IMR-90 (cell line): Measurements from ENCODE around the gene CMC2. TPM values are rescaled to one million over a fixed set of nuclear protein-coding genes. Genes with fewer than 3 reads are reported as not detected.

ENCODE experiments used
- ATAC-seq: fragments of 200-7000 bp; cut with Tn5 transposase; 2 replicates; pipeline ENCODE4 v1.9.1; 2020; ENCODE audit warnings: low read depth, mild to moderate bottlenecking, moderate library complexity
- BruUV-seq: library from RNA; stranded (reverse); fragments of 400-500 nt; replicated peaks from 2 replicates; lab custom pipeline; 2021; lab: Mats Ljungman, UMichigan
- CTCF ChIA-PET: fragments of 300-600 bp; formaldehyde crosslinking; extraction: SDS; loops from one replicate; lab custom pipeline; 2021; ENCODE audit warnings: antibody characterized with exemption; lab: Yijun Ruan, JAX
- POLR2A ChIA-PET: fragments of 300-600 bp; sonication (Branson Sonifier 250); formaldehyde crosslinking; loops from one replicate; lab custom pipeline; 2022; ENCODE audit warnings: antibody characterized with exemption; ENCODE audit not compliant: unreplicated experiment; lab: Charles Lee
- DNase-seq: peaks from one replicate; pipeline ENCODE4 v3.0.0; 2013
- H2AFZ ChIP-seq: replicated peaks from 2 replicates; pipeline ENCODE3; 2013; ENCODE audit warnings: low read length, mild to moderate bottlenecking; ENCODE audit not compliant: poor library complexity
- H2AK5ac ChIP-seq: 2 replicates; pipeline ENCODE4 v1.6.1; 2013; ENCODE audit warnings: low read depth, low read length, inconsistent platforms
- H2AK9ac ChIP-seq: replicated peaks from 2 replicates; pipeline ENCODE3; 2013; ENCODE audit warnings: mild to moderate bottlenecking, low read depth, low read length, moderate library complexity; ENCODE audit not compliant: poor library complexity
- H2BK120ac ChIP-seq: 2 replicates; pipeline ENCODE4 v1.6.1; 2013; ENCODE audit warnings: low read depth, low read length, inconsistent platforms
- H2BK15ac ChIP-seq: 3 replicates; pipeline ENCODE4 v1.6.1; 2013; ENCODE audit warnings: low read depth, low read length, inconsistent platforms
- H2BK20ac ChIP-seq: 2 replicates; pipeline ENCODE4 v1.6.1; 2013; ENCODE audit warnings: low read depth, mild to moderate bottlenecking, inconsistent platforms, low read length, moderate library complexity
- H2BK5ac ChIP-seq: 2 replicates; pipeline ENCODE4 v1.6.1; 2013; ENCODE audit warnings: mild to moderate bottlenecking, low read depth, low read length, inconsistent platforms; ENCODE audit not compliant: poor library complexity, severe bottlenecking
- H3K14ac ChIP-seq: replicated peaks from 2 replicates; pipeline ENCODE4 v1.6.1; 2013; ENCODE audit warnings: low read depth, low read length, inconsistent platforms
- H3K18ac ChIP-seq: 2 replicates; pipeline ENCODE4 v1.6.1; 2013; ENCODE audit warnings: low read depth, low read length, control low read depth
- H3K23ac ChIP-seq: 2 replicates; pipeline ENCODE4 v1.6.1; 2013; ENCODE audit warnings: low read depth, low read length, inconsistent platforms
- H3K27ac ChIP-seq: 2 replicates; pipeline ENCODE4 v1.5.1; 2013; ENCODE audit warnings: mild to moderate bottlenecking, control low read depth, low read length; ENCODE audit not compliant: insufficient read depth
- H3K27me3 ChIP-seq: 2 replicates; pipeline ENCODE4 v1.6.1; 2013; ENCODE audit warnings: low read length; ENCODE audit not compliant: control insufficient read depth, insufficient read depth
- H3K36me3 ChIP-seq: 2 replicates; pipeline ENCODE4 v1.6.1; 2013; ENCODE audit warnings: low read length, mixed read lengths; ENCODE audit not compliant: control insufficient read depth, insufficient read depth
- H3K4ac ChIP-seq: 2 replicates; pipeline ENCODE4 v1.6.1; 2013; ENCODE audit warnings: low read depth, low read length, inconsistent platforms
- H3K4me1 ChIP-seq: 2 replicates; pipeline ENCODE4 v1.6.1; 2013; ENCODE audit warnings: low read length, mixed read lengths; ENCODE audit not compliant: control insufficient read depth, insufficient read depth
- H3K4me2 ChIP-seq: 2 replicates; pipeline ENCODE4 v1.6.1; 2013; ENCODE audit warnings: low read depth, mild to moderate bottlenecking, control low read depth, low read length, moderate library complexity
- H3K4me3 ChIP-seq: 2 replicates; pipeline ENCODE4 v1.5.1; 2013; ENCODE audit warnings: low read depth, mild to moderate bottlenecking, control low read depth, low read length, moderate library complexity; ENCODE audit not compliant: insufficient read depth
- H3K56ac ChIP-seq: 2 replicates; pipeline ENCODE4 v1.6.1; 2013; ENCODE audit warnings: low read length, inconsistent platforms; ENCODE audit not compliant: insufficient read depth; ENCODE audit errors: extremely low read depth
- H3K79me1 ChIP-seq, 2 experiments: 2 replicates each; pipeline ENCODE4 v1.6.1; 2013; ENCODE audit warnings: low read length in 2 of 2, inconsistent platforms in 1 of 2, low read depth in 1 of 2
- H3K9ac ChIP-seq: 2 replicates; pipeline ENCODE4 v1.6.1; 2013; ENCODE audit warnings: low read depth, low read length, control low read depth
- H3K9me1 ChIP-seq: 2 replicates; pipeline ENCODE4 v1.6.1; 2013; ENCODE audit warnings: low read length, inconsistent platforms; ENCODE audit not compliant: insufficient read depth
- H3K9me3 ChIP-seq: 2 replicates; pipeline ENCODE4 v1.6.1; 2013; ENCODE audit warnings: low read length; ENCODE audit not compliant: control insufficient read depth, insufficient read depth
- H4K20me1 ChIP-seq: 2 replicates; pipeline ENCODE4 v1.6.1; 2013; ENCODE audit warnings: low read length, inconsistent platforms; ENCODE audit not compliant: insufficient read depth
- H4K5ac ChIP-seq: 2 replicates; pipeline ENCODE4 v1.6.1; 2013; ENCODE audit warnings: mild to moderate bottlenecking, low read depth, low read length, control low read depth
- H4K8ac ChIP-seq, 2 experiments: 2 replicates each; pipeline ENCODE4 v1.6.1; 2013; ENCODE audit warnings: low read depth in 2 of 2, low read length in 2 of 2, control low read depth in 1 of 2, inconsistent platforms in 1 of 2
- H4K91ac ChIP-seq: 2 replicates; pipeline ENCODE4 v1.6.1; 2013; ENCODE audit warnings: low read depth, low read length, inconsistent platforms; ENCODE audit not compliant: insufficient read depth
- BHLHE40 ChIP-seq: fragments of 150-350 bp; IDR thresholded peaks from 2 replicates; pipeline ENCODE4 v1.6.1; 2016; ENCODE audit warnings: mild to moderate bottlenecking, low read depth, low read length
- CEBPB ChIP-seq: IDR thresholded peaks from 2 replicates; pipeline ENCODE4 v1.6.1; 2012; ENCODE audit warnings: low read depth, low read length, improper control_type of control experiment
- CHD1 ChIP-seq: IDR thresholded peaks from 2 replicates; pipeline ENCODE4 v1.6.1; 2012; ENCODE audit warnings: low read depth, low read length, improper control_type of control experiment
- FOS ChIP-seq: fragments of 150-350 bp; IDR thresholded peaks from 2 replicates; pipeline ENCODE4 v1.6.1; 2016; ENCODE audit warnings: low read depth, low read length
- MAFK ChIP-seq: IDR thresholded peaks from 2 replicates; pipeline ENCODE4 v1.6.1; 2012; ENCODE audit warnings: low read depth, low read length, improper control_type of control experiment
- MAZ ChIP-seq: IDR thresholded peaks from 2 replicates; pipeline ENCODE4 v1.6.1; 2012; ENCODE audit warnings: low read depth, mild to moderate bottlenecking, low read length, improper control_type of control experiment, moderate library complexity, borderline replicate concordance
- NFE2L2 ChIP-seq: fragments of 150-350 bp; IDR thresholded peaks from 2 replicates; pipeline ENCODE4 v1.6.1; 2016; ENCODE audit warnings: low read depth, mild to moderate bottlenecking, low read length
- RAD21 ChIP-seq: IDR thresholded peaks from 2 replicates; pipeline ENCODE4 v1.6.1; 2012; ENCODE audit warnings: low read length, improper control_type of control experiment
- RCOR1 ChIP-seq: IDR thresholded peaks from 2 replicates; pipeline ENCODE4 v1.6.1; 2012; ENCODE audit warnings: mild to moderate bottlenecking, low read length, improper control_type of control experiment; ENCODE audit not compliant: insufficient replicate concordance
- RFX5 ChIP-seq: IDR thresholded peaks from 2 replicates; pipeline ENCODE4 v1.8.0; 2012; ENCODE audit warnings: low read depth, mild to moderate bottlenecking, low read length, moderate library complexity
- SMC3 ChIP-seq: fragments of 150-350 bp; IDR thresholded peaks from 2 replicates; pipeline ENCODE4 v1.6.1; 2016; ENCODE audit warnings: low read depth, mild to moderate bottlenecking, antibody characterized with exemption, low read length, moderate library complexity
- WGBS, 2 experiments: methylation state at CpG; one replicate each; pipeline versions ENCODE4 v1.1.5 to v1.1.7; 2013; ENCODE audit warnings: missing lambda C conversion rate in 2 of 2; ENCODE audit not compliant: insufficient read length in 1 of 2; ENCODE audit errors: extremely low coverage in 2 of 2; 5-methylcytosine and 5-hydroxymethylcytosine counted together
- dilution Hi-C: fragments of 300-500 bp; cut with HindIII; formaldehyde crosslinking; loops from one replicate; pipeline ENCODE4 v1.14.3; 2018; ENCODE audit warnings: low sequenced_read_pairs; ENCODE audit not compliant: unreplicated experiment
- in situ Hi-C: fragments of 300-500 bp; cut with MboI; formaldehyde crosslinking; loops from 3 replicates; pipeline ENCODE4 v1.14.3; 2019; ENCODE audit warnings: low sequenced_read_pairs, inconsistent platforms, mixed read lengths
- intact Hi-C: fragments of 100-400 bp; cut with micrococcal nuclease; formaldehyde crosslinking; loops from 2 replicates; pipeline ENCODE4 v1.10.0; 2022
- polyA plus RNA-seq, 3 experiments: library from polyadenylated mRNA; depleted of rRNA; stranded (reverse); fragments of >200 nt; gene quantifications; 2 replicates each; pipeline ENCODE4 v1.2.3, GENCODE V29; 2012; ENCODE audit warnings: low replicate concordance in 1 of 3
- total RNA-seq: library from RNA; depleted of rRNA; stranded (reverse); fragments of >200 nt; gene quantifications from 2 replicates; pipeline ENCODE4 v1.2.3, GENCODE V29; 2012
- TF ChIP-seq, protein P1 (sequence below): conservative IDR thresholded peaks from 2 replicates; pipeline ENCODE4 v1.5.1; 2012; ENCODE audit warnings: mild to moderate bottlenecking, low read depth, low read length, improper control_type of control experiment
- TF ChIP-seq, protein P2 (sequence below): fragments of 150-350 bp; IDR thresholded peaks from 2 replicates; pipeline ENCODE4 v1.6.1; 2016; ENCODE audit warnings: low read depth, mild to moderate bottlenecking, low read length, moderate library complexity, borderline replicate concordance

The CMC2 gene
- total and polyA plus RNA-seq, 2 of the 4 experiments (the other 2 are of a cell fraction) = 57.0 to 104 TPM

DNA sequence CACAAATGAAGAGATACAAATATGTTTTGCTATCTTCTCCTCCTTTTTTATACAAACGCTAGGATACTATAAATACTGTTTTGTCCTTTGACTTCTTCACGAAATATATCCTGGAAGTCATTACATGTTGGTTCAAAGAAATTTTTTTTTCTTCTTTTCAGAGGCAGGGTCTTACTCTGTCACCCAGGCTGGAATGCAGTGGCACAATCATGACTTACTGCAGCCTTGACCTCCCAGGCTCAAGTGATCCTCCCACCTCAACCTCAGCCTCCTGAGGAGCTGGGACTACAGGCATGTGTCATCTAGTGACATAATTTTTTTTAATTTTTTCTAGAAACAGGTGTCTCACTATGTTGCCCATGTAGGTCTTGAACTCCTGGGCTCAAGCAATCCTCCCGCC, 16.1 kb downstream of the CMC2 start:
- Histone ChIP-seq H3K79me1 (peaks cover 42 to 58% of the 10 kb centered on the region in 2 experiments), H3K9me3 (no peaks in the 10 kb centered on the region), H3K4ac (no peak overlapping the region), H4K20me1 (no peaks in the 10 kb centered on the region), H3K4me3 (no peak overlapping the region), H4K8ac (no peak overlapping the region), H3K56ac (no peak overlapping the region), H2BK5ac (no peak overlapping the region), H2BK15ac (no peak overlapping the region), H2AFZ (no peak overlapping the region), H3K36me3 (no peaks in the 10 kb centered on the region; the same call in 1 of the 2 replicates), H2BK20ac (no peak overlapping the region), H2AK5ac (no peak overlapping the region), H3K27ac (peak overlapping the region; percentile 32; the same call in 1 of the 2 replicates), H3K4me2 (no peak overlapping the region), H3K9me1 (peaks cover 2% of the 10 kb centered on the region; the same call in 1 of the 2 replicates), H3K14ac (no peak overlapping the region), H3K23ac (no peak overlapping the region), H4K5ac (no peak overlapping the region), H4K91ac (no peak overlapping the region), H2AK9ac (no peak overlapping the region), H2BK120ac (no peak overlapping the region), H3K18ac (no peak overlapping the region), H3K9ac (no peak overlapping the region), H3K27me3 (no peaks in the 10 kb centered on the region), H3K4me1 (peaks cover 13% of the 10 kb centered on the region)
- intact Hi-C loops (no loop called here), in situ Hi-C loops (no loop called here), dilution Hi-C loops (no loop called here)
- ChIA-PET CTCF (interaction anchor here (0.7 kb wide), 1 partner anchor 14 kb away, joined by 3 read pairs; no protein-coding TSS in a partner anchor), POLR2A (no interaction called here)
- ATAC-seq = no peak
- TF ChIP-seq, protein P1, sequence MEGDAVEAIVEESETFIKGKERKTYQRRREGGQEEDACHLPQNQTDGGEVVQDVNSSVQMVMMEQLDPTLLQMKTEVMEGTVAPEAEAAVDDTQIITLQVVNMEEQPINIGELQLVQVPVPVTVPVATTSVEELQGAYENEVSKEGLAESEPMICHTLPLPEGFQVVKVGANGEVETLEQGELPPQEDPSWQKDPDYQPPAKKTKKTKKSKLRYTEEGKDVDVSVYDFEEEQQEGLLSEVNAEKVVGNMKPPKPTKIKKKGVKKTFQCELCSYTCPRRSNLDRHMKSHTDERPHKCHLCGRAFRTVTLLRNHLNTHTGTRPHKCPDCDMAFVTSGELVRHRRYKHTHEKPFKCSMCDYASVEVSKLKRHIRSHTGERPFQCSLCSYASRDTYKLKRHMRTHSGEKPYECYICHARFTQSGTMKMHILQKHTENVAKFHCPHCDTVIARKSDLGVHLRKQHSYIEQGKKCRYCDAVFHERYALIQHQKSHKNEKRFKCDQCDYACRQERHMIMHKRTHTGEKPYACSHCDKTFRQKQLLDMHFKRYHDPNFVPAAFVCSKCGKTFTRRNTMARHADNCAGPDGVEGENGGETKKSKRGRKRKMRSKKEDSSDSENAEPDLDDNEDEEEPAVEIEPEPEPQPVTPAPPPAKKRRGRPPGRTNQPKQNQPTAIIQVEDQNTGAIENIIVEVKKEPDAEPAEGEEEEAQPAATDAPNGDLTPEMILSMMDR = no peak
- no peak for TF ChIP-seq NFE2L2
- no peak for TF ChIP-seq MAZ
- no peak for TF ChIP-seq CHD1
- TF ChIP-seq RFX5 = no peak
- no peak for TF ChIP-seq CEBPB
- TF ChIP-seq RAD21 = no peak
- no peak for TF ChIP-seq BHLHE40
- no peak for TF ChIP-seq SMC3
- no peak for TF ChIP-seq RCOR1
- no peak for TF ChIP-seq FOS
- TF ChIP-seq, protein P2, sequence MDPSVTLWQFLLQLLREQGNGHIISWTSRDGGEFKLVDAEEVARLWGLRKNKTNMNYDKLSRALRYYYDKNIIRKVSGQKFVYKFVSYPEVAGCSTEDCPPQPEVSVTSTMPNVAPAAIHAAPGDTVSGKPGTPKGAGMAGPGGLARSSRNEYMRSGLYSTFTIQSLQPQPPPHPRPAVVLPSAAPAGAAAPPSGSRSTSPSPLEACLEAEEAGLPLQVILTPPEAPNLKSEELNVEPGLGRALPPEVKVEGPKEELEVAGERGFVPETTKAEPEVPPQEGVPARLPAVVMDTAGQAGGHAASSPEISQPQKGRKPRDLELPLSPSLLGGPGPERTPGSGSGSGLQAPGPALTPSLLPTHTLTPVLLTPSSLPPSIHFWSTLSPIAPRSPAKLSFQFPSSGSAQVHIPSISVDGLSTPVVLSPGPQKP = no peak
- TF ChIP-seq MAFK = no peak
- no TSS peak for BruUV-seq
- 100% methylated on average over 1 of the region's 3 CpGs; no CpG with 5 or more reads in 1 of the 2 experiments for WGBS, 2 experiments
- DNase-seq = no peak
